ENCODE data around the gene MVB12B.

MVB12B gene

DNA sequence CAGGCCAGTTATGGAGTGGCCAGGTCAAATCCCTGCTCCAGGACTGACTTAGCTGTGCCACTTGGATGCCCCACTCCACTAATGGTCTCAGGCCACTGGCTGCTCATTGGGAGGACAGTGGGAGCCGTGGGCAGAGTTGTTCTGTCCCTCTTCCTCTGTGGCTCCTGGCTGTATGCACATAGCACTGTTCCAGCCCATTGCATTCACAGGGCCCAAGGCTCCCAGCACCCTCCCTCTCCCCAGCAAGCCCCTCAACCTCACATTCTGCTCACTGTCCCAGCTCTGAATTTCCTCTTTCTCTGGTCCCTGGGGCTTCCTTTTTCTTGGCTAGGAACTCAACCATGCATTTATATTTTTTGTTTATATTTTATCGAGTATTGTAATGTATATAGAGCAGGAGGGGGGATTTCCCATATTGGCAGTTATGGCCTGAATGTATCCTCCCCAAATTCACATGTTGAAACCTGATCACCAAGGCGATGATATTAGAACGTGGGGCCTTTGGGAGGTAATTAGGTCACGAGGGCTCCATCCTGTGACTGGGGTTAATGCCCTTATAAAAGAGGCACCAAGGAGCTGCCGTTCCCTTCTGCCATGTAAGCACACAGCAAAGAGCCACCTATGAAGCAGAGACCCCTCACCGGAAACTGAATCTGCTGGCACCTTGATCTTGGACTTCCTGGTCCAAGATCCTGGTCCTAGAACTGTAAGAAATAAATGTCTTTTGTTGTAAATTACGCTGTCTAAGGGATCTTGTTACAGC, 17.0 kb upstream of the MVB12B start:
- H3K4me3 ChIP-seq (ENCODE audit: low read depth, low read length), result no peak overlapping the region
- no peak for DNase-seq (ENCODE audit: low read depth)
- TF ChIP-seq, protein P1, sequence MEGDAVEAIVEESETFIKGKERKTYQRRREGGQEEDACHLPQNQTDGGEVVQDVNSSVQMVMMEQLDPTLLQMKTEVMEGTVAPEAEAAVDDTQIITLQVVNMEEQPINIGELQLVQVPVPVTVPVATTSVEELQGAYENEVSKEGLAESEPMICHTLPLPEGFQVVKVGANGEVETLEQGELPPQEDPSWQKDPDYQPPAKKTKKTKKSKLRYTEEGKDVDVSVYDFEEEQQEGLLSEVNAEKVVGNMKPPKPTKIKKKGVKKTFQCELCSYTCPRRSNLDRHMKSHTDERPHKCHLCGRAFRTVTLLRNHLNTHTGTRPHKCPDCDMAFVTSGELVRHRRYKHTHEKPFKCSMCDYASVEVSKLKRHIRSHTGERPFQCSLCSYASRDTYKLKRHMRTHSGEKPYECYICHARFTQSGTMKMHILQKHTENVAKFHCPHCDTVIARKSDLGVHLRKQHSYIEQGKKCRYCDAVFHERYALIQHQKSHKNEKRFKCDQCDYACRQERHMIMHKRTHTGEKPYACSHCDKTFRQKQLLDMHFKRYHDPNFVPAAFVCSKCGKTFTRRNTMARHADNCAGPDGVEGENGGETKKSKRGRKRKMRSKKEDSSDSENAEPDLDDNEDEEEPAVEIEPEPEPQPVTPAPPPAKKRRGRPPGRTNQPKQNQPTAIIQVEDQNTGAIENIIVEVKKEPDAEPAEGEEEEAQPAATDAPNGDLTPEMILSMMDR (IDR thresholded peaks at IDR 0.05; ENCODE audit: control insufficient read depth, extremely low read depth, insufficient read depth), result no peak

DNA sequence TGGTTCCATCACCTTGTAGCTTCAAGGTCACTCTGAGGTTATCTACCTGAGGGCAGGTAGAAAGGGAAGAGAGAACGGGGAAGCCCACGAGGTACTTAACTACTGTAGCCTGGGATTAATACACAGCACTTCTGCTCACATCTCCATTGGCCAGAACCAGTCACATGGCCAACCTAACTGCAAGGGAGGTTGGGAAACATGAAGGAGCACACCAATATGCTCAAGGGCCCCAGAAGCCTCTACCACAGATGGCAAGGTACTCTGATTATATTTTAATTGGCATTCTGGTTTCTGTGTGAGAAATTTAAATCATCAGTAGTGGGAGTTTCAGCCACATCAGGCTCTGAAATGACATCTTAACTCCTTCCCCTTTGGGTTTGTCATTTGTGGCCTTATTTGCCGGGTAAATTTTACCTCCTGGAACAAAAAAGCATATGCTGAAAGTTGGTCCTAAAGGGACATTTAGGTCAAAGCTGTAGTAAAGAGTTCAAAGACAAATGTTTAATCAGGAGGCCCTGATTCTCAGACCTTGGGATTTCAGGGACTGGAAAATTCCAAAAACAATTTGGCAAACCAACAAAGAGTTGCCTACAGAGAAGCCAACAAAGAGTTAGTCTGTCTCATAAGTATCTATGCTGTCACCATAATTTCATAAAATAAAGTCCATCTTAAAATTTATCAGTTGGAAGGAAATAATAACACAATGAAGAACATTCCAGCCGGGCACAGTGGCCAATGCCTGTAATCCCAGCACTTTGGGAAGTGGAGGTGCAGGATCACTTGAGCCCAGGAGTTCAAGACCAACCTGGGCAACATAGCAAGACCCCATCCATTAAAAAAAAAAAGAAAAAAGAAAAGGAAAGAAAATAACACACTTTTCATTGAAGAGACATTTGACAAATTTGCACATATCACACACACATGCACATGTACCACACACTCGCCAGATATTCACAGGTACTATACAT, 13.8 kb upstream of the MVB12B start:
- TF ChIP-seq, protein P1 (IDR thresholded peaks at IDR 0.05; ENCODE audit: control insufficient read depth, extremely low read depth, insufficient read depth), result no peak
- no peak for DNase-seq (ENCODE audit: low read depth)
- H3K4me3 ChIP-seq (ENCODE audit: low read depth, low read length), result no peak overlapping the region

DNA sequence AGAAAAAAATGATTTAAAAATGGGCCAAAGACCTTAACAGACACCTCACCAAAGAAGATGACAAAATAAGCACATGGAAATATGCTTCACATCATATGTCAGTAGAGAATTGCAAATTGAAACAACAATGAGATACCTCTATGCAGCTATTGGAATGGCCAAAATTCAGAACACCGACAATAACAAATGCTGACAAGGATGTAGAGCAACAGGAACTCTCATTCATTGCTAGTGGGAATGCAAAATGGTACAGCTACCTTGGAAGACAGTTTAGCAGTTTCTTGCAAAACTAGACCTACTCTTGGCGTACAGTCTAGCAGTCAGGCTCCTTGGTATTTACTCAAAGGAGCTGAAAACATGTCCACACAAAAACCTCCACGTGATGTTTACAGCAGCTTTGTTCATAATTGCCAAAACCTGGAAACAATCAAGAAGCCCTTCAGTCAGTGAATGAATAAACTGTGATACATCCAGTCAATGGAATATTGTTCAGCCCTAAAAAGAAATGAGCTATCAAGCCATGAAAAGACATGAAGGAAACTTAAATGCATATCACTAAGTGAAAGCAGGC, 10.5 kb upstream of the MVB12B start:
- TF ChIP-seq, protein P1 (IDR thresholded peaks at IDR 0.05; ENCODE audit: control insufficient read depth, extremely low read depth, insufficient read depth), result no peak
- DNase-seq (ENCODE audit: low read depth), result no peak
- no peak overlapping the region for H3K4me3 ChIP-seq (ENCODE audit: low read depth, low read length)

DNA sequence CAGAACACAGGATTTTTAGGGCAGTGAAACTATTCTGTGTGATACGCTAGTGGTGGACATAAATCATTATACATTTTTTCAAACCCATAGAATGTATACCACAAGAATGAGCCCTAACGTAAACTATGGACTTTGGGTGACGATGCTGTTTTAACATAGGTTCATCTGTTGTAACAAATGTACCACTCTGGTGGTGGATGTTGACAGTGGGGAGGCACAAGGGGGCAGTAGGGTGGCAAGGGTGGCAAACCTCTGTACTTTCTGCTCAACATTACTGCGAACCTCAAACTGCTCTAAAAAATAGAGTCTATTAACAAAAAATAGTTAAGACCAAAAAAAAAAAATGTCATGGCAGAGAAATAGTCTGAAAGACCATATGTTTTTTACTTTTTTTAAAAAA, 9.1 kb upstream of the MVB12B start:
- no peak for DNase-seq (ENCODE audit: low read depth)
- TF ChIP-seq, protein P1 (IDR thresholded peaks at IDR 0.05; ENCODE audit: control insufficient read depth, extremely low read depth, insufficient read depth), result peak; percentile 42; the same call in 1 of the 2 replicates

DNA sequence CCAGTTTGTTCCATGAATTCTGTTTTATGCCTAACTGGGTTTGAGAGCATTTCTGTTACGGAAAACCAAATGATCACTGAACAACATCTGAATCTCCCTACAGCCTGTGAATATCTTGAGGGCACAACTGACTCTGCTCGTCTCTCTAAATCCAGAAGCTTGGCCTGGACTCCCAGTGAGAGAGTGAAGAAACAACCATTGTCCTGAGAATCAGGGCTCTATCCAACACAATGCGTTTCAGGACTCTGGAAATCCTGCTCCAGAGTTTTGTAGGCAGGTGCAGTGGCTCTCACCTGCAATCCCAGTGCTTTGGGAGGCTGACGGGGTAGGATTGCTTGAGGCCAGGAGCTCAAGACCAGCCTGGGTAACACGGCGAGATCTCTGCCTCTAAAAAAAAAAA, 7.8 kb upstream of the MVB12B start:
- no peak overlapping the region for H3K4me3 ChIP-seq (ENCODE audit: low read depth, low read length)
- DNase-seq (ENCODE audit: low read depth), result no peak
- TF ChIP-seq, protein P1 (IDR thresholded peaks at IDR 0.05; ENCODE audit: control insufficient read depth, extremely low read depth, insufficient read depth), result no peak

More for the DNA sequence above, 9.1 kb upstream of the MVB12B start:
- no peak overlapping the region for H3K4me3 ChIP-seq (ENCODE audit: low read depth, low read length)

DNA sequence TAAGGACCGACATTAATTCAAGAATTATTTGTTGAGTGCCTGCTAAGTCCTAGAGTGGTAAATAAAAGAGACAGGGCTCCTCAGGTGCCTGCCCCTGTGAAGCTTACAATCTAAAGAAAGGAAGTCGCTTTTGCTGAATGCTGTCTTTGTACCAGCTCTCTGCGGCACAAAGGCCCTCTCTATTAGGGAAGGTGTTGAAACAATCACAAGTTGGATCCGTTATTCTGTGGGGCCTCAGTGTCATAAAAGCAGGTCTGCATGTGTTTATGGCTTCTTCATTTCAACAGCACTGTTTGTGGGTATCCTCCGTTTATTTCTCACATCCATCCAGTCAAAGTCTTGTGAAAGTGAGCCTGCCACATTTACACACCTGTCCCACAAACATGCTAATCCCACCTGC, 7.0 kb upstream of the MVB12B start:
- no peak overlapping the region for H3K4me3 ChIP-seq (ENCODE audit: low read depth, low read length)
- DNase-seq (ENCODE audit: low read depth), result no peak
- TF ChIP-seq, protein P1 (IDR thresholded peaks at IDR 0.05; ENCODE audit: control insufficient read depth, extremely low read depth, insufficient read depth), result no peak

Measured in LNCaP clone FGC (cell line).